Measurements from ENCODE around the gene FGGY.
"Not testable (repeated sequence)": the region's sequence is repeated elsewhere in the genome, so short reads cannot be mapped to it uniquely, and the experiment has no call there.

Gene FGGY

GRCh38 chr1:59289570-59289969 is 7.3 kb upstream of the FGGY start:
- no peak for DNase-seq

- no peak for DNase-seq
Observed at GRCh38 chr1:59290193-59290949, 6.5 kb upstream of the FGGY start.

GRCh38 chr1:59291561-59291960 is 5.3 kb upstream of the FGGY start:
- DNase-seq = no peak

- DNase-seq = no peak
Observed at GRCh38 chr1:59292562-59292961, 4.3 kb upstream of the FGGY start.

- DNase-seq = no peak
Observed at GRCh38 chr1:59293206-59293605, 3.7 kb upstream of the FGGY start.

GRCh38 chr1:59293849-59294248 is 3.0 kb upstream of the FGGY start:
- no peak for DNase-seq

GRCh38 chr1:59294423-59294822 is 2.5 kb upstream of the FGGY start:
- DNase-seq = no peak

GRCh38 chr1:59295618-59296017 is 1.3 kb upstream of the FGGY start:
- DNase-seq = no peak

- DNase-seq = no peak
Observed at GRCh38 chr1:59298026-59298583, 1.2 kb downstream of the FGGY start.

GRCh38 chr1:59298710-59299346 is 1.9 kb downstream of the FGGY start:
- DNase-seq = no peak

- not testable (repeated sequence) for DNase-seq
Observed at GRCh38 chr1:59299670-59300069, 2.8 kb downstream of the FGGY start.

- DNase-seq = no peak
Observed at GRCh38 chr1:59302297-59302696, 5.4 kb downstream of the FGGY start.

- DNase-seq = no peak
Observed at GRCh38 chr1:59302871-59303270, 6.0 kb downstream of the FGGY start.

- DNase-seq = no peak
Observed at GRCh38 chr1:59305188-59305587, 8.3 kb downstream of the FGGY start.

GRCh38 chr1:59307591-59307990 is 10.7 kb downstream of the FGGY start:
- no peak for DNase-seq

- no peak for DNase-seq
Observed at GRCh38 chr1:59308839-59309238, 11.9 kb downstream of the FGGY start.

- DNase-seq = no peak
Observed at GRCh38 chr1:59309392-59309791, 12.5 kb downstream of the FGGY start.

GRCh38 chr1:59309795-59310548 is 13.1 kb downstream of the FGGY start:
- no peak for DNase-seq

GRCh38 chr1:59310549-59311250 is 13.8 kb downstream of the FGGY start:
- DNase-seq = no peak

- DNase-seq = no peak
Observed at GRCh38 chr1:59314776-59315528, 18.1 kb downstream of the FGGY start.

GRCh38 chr1:59315529-59316463 is 18.9 kb downstream of the FGGY start:
- DNase-seq = no peak
